ENCODE data around the gene SLC9A6.
"Not testable (repeated sequence)": the region's sequence is repeated elsewhere in the genome, so short reads cannot be mapped to it uniquely, and the experiment has no call there.

SLC9A6 gene

GRCh38 chrX:136091898-136092297 is 106.7 kb downstream of the SLC9A6 start:
- H3K4me1 ChIP-seq (ENCODE audit: control insufficient read depth, low read depth, low read length); H2BK5ac ChIP-seq (ENCODE audit: low read length); H3K4me3 ChIP-seq (ENCODE audit: low read length); H3K18ac ChIP-seq (ENCODE audit: low read length); H3K79me2 ChIP-seq (ENCODE audit: control insufficient read depth, insufficient read depth, low read length); H3K9ac ChIP-seq (ENCODE audit: low read length); H2BK15ac ChIP-seq (replicated peaks; ENCODE audit: low read depth); H3K27ac ChIP-seq (ENCODE audit: low read depth, low read length); DNase-seq; H4K5ac ChIP-seq (ENCODE audit: low read length); H3K36me3 ChIP-seq (ENCODE audit: control insufficient read depth, insufficient read depth, low read length); H3K56ac ChIP-seq (ENCODE audit: low read length); H4K8ac ChIP-seq (ENCODE audit: low read depth, low read length); H3K23ac ChIP-seq (ENCODE audit: low read length); H3K4me2 ChIP-seq (ENCODE audit: low read length); H2AK5ac ChIP-seq (ENCODE audit: low read length); H3K4ac ChIP-seq (ENCODE audit: low read depth, low read length); H3K27me3 ChIP-seq (ENCODE audit: insufficient read depth, low read length, poor library complexity); H3K79me1 ChIP-seq (ENCODE audit: low read length); H2BK120ac ChIP-seq (ENCODE audit: low read depth, low read length): not testable (repeated sequence)
- no CpG with 5 or more reads among the region's 6 CpGs for WGBS (ENCODE audit: extremely low coverage, insufficient coverage, low lambda C conversion rate)

- no peak overlapping the region for H4K5ac ChIP-seq (ENCODE audit: low read length)
- DNase-seq: no peak
- no peak overlapping the region for H3K27ac ChIP-seq (ENCODE audit: low read depth, low read length)
- H3K79me1 ChIP-seq (ENCODE audit: low read length): no peaks in the 10 kb centered on the region
- no peak overlapping the region for H3K4ac ChIP-seq (ENCODE audit: low read depth, low read length)
- WGBS (ENCODE audit: extremely low coverage, insufficient coverage, low lambda C conversion rate): no CpG with 5 or more reads among the region's 3 CpGs
- H3K4me2 ChIP-seq (ENCODE audit: low read length): no peak overlapping the region
- H2AK5ac ChIP-seq (ENCODE audit: low read length): no peak overlapping the region
- no peaks in the 10 kb centered on the region for H3K27me3 ChIP-seq (ENCODE audit: insufficient read depth, low read length, poor library complexity)
- H2BK120ac ChIP-seq (ENCODE audit: low read depth, low read length): no peak overlapping the region
- H3K18ac ChIP-seq (ENCODE audit: low read length): no peak overlapping the region
- no peak overlapping the region for H3K56ac ChIP-seq (ENCODE audit: low read length)
- no peak overlapping the region for H2BK15ac ChIP-seq (replicated peaks; ENCODE audit: low read depth)
- H3K9ac ChIP-seq (ENCODE audit: low read length): no peak overlapping the region
- no peak overlapping the region for H2BK5ac ChIP-seq (ENCODE audit: low read length)
- no peak overlapping the region for H3K4me3 ChIP-seq (ENCODE audit: low read length)
- no peaks in the 10 kb centered on the region for H3K79me2 ChIP-seq (ENCODE audit: control insufficient read depth, insufficient read depth, low read length)
- H3K4me1 ChIP-seq (ENCODE audit: control insufficient read depth, low read depth, low read length): no peaks in the 10 kb centered on the region
- no peaks in the 10 kb centered on the region for H3K36me3 ChIP-seq (ENCODE audit: control insufficient read depth, insufficient read depth, low read length)
- H4K8ac ChIP-seq (ENCODE audit: low read depth, low read length): no peak overlapping the region
- no peak overlapping the region for H3K23ac ChIP-seq (ENCODE audit: low read length)
These were observed 109.7 kb downstream of the SLC9A6 start for GRCh38 chrX:136094962-136095361.
